Measurements from ENCODE around the gene REX1BD. TPM values are rescaled to one million over a fixed set of nuclear protein-coding genes. Genes with fewer than 3 reads are reported as not detected.

The REX1BD gene
- total and polyA plus RNA-seq, 2 of the 13 experiments (the other 11 are each of a cell fraction or from before 2014, with no cell fraction given) = 7.5 to 25.4 TPM

- TF ChIP-seq U2AF2 (IDR thresholded peaks at IDR 0.05; ENCODE audit: low read depth, low read length) (no peak), KDM6A (CRISPR knock-in tag; IDR thresholded peaks at IDR 0.05; ENCODE audit: low read depth) (no peak), ZNF639 (CRISPR knock-in tag; conservative IDR thresholded peaks at IDR 0.05) (peak; percentile 94), RARG (CRISPR knock-in tag; IDR thresholded peaks at IDR 0.05; ENCODE audit: low read depth) (no peak), GATAD2A (CRISPR knock-in tag; IDR thresholded peaks at IDR 0.05) (peak; percentile 77), KDM2A (CRISPR knock-in tag; IDR thresholded peaks at IDR 0.05; ENCODE audit: borderline replicate concordance, low read depth) (peak; percentile 99), ZGPAT (CRISPR knock-in tag; IDR thresholded peaks at IDR 0.05) (peak; percentile 98), ZC3H13 (CRISPR knock-in tag; IDR thresholded peaks at IDR 0.05) (peak; percentile 91), IKZF1 (IDR thresholded peaks at IDR 0.05) (no peak), ZNF207 (IDR thresholded peaks at IDR 0.05; ENCODE audit: borderline replicate concordance) (no peak), RCOR2 (CRISPR knock-in tag; IDR thresholded peaks at IDR 0.05) (peak; percentile 50; the same call in 1 of the 2 replicates), ATF2 (CRISPR knock-in tag; IDR thresholded peaks at IDR 0.05) (peak; percentile 87), ZNF737 (CRISPR knock-in tag; IDR thresholded peaks at IDR 0.05; ENCODE audit: borderline replicate concordance) (no peak), AHR (CRISPR knock-in tag; IDR thresholded peaks at IDR 0.05) (peak; percentile 42), ATF4 (CRISPR knock-in tag; IDR thresholded peaks at IDR 0.05) (peak in 1 of 2 experiments; percentile 86; a peak in 2 of 4 replicates), ZNF33A (CRISPR knock-in tag; IDR thresholded peaks at IDR 0.05; ENCODE audit: borderline replicate concordance) (no peak), ZNF788 (CRISPR knock-in tag; IDR thresholded peaks at IDR 0.05; ENCODE audit: borderline replicate concordance) (peak; percentile 97; the same call in 1 of the 2 replicates), SKIL (CRISPR knock-in tag; IDR thresholded peaks at IDR 0.05; ENCODE audit: borderline replicate concordance) (no peak), E2F1 (CRISPR knock-in tag; IDR thresholded peaks at IDR 0.05) (peak; percentile 87), ZFP62 (CRISPR knock-in tag; IDR thresholded peaks at IDR 0.05) (no peak), NFIB (CRISPR knock-in tag; IDR thresholded peaks at IDR 0.05; ENCODE audit: borderline replicate concordance) (no peak)
These were observed 16.8 kb upstream of the REX1BD start, which contains the start of gene UBA52 (continued) for GRCh38 chr19:18571564-18572344.
